Kidney epithelial cell (primary cell): ENCODE data around the gene MACROD2. TPM values are rescaled to one million over a fixed set of nuclear protein-coding genes. Genes with fewer than 3 reads are reported as not detected.

Experiments used
- DNase-seq: peaks from one replicate; pipeline ENCODE4 v3.0.0-alpha.2; 2010; ENCODE audit warnings: low read depth
- H3K27me3 ChIP-seq: 2 replicates; pipeline ENCODE4 v1.6.0; 2011; ENCODE audit warnings: low read length; ENCODE audit not compliant: control insufficient read depth, insufficient read depth
- H3K36me3 ChIP-seq: 2 replicates; pipeline ENCODE4 v1.5.1; 2011; ENCODE audit warnings: low read length; ENCODE audit not compliant: control insufficient read depth, insufficient read depth
- H3K4me3 ChIP-seq: 2 replicates; pipeline ENCODE4 v1.5.1; 2011; ENCODE audit warnings: low read depth, mild to moderate bottlenecking, control low read depth, low read length
- total RNA-seq: library from RNA; depleted of rRNA; stranded (reverse); fragments of >200 nt; gene quantifications from 2 replicates; pipeline ENCODE4 v1.2.3, GENCODE V29; 2015
- TF ChIP-seq, protein P1 (sequence below): IDR thresholded peaks from 2 replicates; pipeline ENCODE4 v1.5.1; 2011; ENCODE audit warnings: mild to moderate bottlenecking, moderate library complexity, low read length, control low read depth, inconsistent platforms; ENCODE audit not compliant: insufficient read depth, poor library complexity, severe bottlenecking

Gene MACROD2
- total RNA-seq, 1 donor from 2014 or later, result 0.79 TPM

DNA sequence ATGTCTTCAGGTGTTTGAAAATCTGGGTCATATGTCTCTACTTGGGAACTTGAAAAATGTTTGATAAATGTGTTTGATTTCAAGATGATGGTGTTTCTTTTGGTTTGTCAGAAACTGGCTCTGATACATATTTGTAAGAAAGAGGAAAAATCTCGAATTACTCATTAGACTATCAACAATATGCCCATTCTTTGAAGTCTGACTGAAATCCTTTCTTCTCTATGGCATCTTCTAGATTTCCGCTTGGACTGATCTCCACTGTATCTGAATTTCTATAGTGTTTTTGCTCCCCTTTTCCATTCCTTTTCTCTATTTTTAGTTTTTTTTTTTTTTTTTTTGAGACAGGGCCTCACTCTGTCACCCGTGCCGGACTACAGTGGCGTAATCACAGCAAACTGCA lies 1481.5 kb downstream of the MACROD2 start:
- no peak overlapping the region for H3K4me3 ChIP-seq
- H3K36me3 ChIP-seq, result no peaks in the 10 kb centered on the region
- no peaks in the 10 kb centered on the region for H3K27me3 ChIP-seq
- no peak for DNase-seq
- TF ChIP-seq, protein P1, sequence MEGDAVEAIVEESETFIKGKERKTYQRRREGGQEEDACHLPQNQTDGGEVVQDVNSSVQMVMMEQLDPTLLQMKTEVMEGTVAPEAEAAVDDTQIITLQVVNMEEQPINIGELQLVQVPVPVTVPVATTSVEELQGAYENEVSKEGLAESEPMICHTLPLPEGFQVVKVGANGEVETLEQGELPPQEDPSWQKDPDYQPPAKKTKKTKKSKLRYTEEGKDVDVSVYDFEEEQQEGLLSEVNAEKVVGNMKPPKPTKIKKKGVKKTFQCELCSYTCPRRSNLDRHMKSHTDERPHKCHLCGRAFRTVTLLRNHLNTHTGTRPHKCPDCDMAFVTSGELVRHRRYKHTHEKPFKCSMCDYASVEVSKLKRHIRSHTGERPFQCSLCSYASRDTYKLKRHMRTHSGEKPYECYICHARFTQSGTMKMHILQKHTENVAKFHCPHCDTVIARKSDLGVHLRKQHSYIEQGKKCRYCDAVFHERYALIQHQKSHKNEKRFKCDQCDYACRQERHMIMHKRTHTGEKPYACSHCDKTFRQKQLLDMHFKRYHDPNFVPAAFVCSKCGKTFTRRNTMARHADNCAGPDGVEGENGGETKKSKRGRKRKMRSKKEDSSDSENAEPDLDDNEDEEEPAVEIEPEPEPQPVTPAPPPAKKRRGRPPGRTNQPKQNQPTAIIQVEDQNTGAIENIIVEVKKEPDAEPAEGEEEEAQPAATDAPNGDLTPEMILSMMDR, result no peak

DNA sequence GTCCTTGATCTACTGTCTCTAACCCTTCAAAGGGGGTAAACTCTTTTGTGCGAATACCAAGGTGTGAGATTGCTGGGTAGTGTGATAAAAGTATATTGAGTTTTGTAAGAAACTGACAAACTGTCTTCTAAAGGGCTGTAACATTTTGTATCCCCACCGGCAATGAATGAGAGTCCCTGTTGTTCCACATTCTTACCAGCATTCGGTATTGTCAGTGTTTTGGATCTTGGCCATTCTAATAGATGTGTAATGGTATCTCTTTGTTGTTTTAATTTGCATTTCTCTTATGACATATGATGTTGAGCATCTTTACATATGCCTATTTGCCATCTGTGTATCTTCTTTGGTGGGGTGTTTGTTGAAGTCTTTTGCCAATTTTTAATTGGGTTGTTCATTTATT lies 1487.2 kb downstream of the MACROD2 start:
- no peak for DNase-seq
- Histone ChIP-seq H3K4me3 (no peak overlapping the region), H3K36me3 (no peaks in the 10 kb centered on the region), H3K27me3 (no peaks in the 10 kb centered on the region)
- TF ChIP-seq, protein P1, result no peak

DNA sequence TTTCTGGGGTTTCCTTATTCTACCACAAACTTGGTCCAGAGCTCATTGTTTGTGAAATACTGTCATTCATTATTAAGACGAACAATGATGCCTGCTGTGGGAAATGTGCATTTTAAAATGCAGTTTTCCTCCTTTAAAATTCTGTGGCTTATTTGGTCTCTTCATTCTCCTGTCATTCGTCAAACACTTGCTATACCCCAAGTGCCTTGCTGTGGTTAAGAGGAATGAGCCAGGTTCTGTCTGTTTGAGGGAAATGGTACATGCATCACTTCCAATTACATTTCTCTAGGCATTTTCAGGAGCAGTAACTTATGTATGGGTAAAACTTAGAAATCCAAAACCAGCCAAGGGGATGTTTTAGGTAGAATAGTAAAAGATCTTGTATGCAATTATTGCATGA lies 1490.2 kb downstream of the MACROD2 start:
- no peak for DNase-seq
- Histone ChIP-seq H3K27me3 (no peaks in the 10 kb centered on the region), H3K4me3 (no peak overlapping the region), H3K36me3 (no peaks in the 10 kb centered on the region)
- TF ChIP-seq, protein P1, result no peak

DNA sequence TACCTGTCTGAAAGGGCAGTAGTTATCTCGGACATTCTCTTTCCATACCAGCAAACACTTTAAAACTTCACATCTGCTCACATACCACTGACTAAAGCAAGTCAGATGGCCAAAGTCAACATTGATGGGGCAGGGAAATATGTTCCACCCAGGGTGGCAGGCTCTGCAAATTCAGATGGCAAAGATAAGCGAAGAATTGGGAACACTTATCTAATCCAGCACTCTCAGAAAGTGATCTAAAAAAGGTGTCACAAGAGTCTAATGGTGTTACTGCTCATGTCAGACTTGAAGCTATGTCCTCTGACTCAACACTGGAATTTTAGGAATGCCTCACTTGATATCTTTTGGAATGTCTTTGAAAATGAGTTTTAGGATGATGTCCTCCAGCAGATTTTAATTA lies 1491.7 kb downstream of the MACROD2 start:
- H3K27me3 ChIP-seq, result no peaks in the 10 kb centered on the region
- H3K4me3 ChIP-seq, result no peak overlapping the region
- DNase-seq, result peak; percentile 0
- TF ChIP-seq, protein P1, result no peak
- H3K36me3 ChIP-seq, result no peaks in the 10 kb centered on the region

DNA sequence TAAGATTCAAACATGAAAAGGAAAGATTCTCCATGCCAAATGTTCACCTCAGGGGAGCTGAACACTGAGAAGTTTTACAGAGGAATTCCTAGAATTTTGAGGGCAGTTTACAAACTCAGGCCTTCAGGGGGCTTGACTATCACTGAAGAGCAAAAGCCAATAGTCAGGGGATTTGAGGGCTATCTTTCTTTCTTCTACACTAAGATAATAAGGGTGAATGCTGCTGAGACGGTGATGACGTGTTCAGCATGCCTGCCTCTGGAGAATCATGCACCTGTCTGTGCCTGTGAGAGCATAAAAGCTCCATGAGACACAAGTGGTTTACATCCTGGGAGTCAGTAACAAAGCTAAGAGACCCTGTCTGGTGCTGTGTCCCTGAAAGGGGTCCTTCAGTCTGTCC lies 1492.4 kb downstream of the MACROD2 start:
- H3K27me3 ChIP-seq, result no peaks in the 10 kb centered on the region
- no peak overlapping the region for H3K4me3 ChIP-seq
- DNase-seq, result no peak
- H3K36me3 ChIP-seq, result no peaks in the 10 kb centered on the region
- TF ChIP-seq, protein P1, result no peak

- no peaks in the 10 kb centered on the region for H3K27me3 ChIP-seq
- no peak overlapping the region for H3K4me3 ChIP-seq
- DNase-seq, result no peak
- TF ChIP-seq, protein P1, result peak; percentile 26
- no peaks in the 10 kb centered on the region for H3K36me3 ChIP-seq
Observed at GRCh38 chr20:15491575-15491974, 1496.3 kb downstream of the MACROD2 start.
